Pancreas (tissue), 10 donors: Measurements from ENCODE around the gene NEO1. TPM values are rescaled to one million over a fixed set of nuclear protein-coding genes. Genes with fewer than 3 reads are reported as not detected.

Source experiments
- ATAC-seq, 4 donors: fragments of 200-7000 bp; cut with Tn5 transposase; one replicate each; pipeline versions ENCODE4 v1.8.0 to v1.9.1; 2020; ENCODE audit warnings: mild to moderate bottlenecking in 4 of 4, moderate library complexity in 4 of 4
- DNase-seq, 6 donors: peaks; one replicate each; pipeline ENCODE4 v3.0.0-alpha.2; 2020
- FAIRE-seq: peaks from 2 replicates; lab custom pipeline; 2012; peaks lifted over from hg19 to GRCh38; lab: Jason Lieb, UNC
- H3K27ac ChIP-seq, 4 donors: fragments of 200-600 bp; sonication (generic); 1 replicate in 3 of 4; 2 replicates in 1 of 4; pipeline versions ENCODE4 v1.5.0 to v1.8.0; 2020
- H3K27me3 ChIP-seq, 4 donors: fragments of 200-600 bp; one replicate each; pipeline ENCODE4 v1.8.0; 2021
- H3K36me3 ChIP-seq, 3 donors: fragments of 200-600 bp; sonication (generic) in 1 of 3; one replicate each; pipeline versions ENCODE4 v1.5.0 to v1.8.0; 2020 to 2021
- H3K4me1 ChIP-seq, 3 donors: fragments of 200-600 bp; one replicate each; pipeline ENCODE4 v1.8.0; 2021
- H3K4me3 ChIP-seq, 4 donors: fragments of 200-600 bp; sonication (generic) in 2 of 4; one replicate each; pipeline versions ENCODE4 v1.5.0 to v1.8.0; 2020 to 2021
- H3K9me3 ChIP-seq, 4 donors: fragments of 200-600 bp; one replicate each; pipeline ENCODE4 v1.8.0; 2021
- CTCF ChIP-seq, 4 donors: fragments of 200-600 bp; sonication (generic) in 3 of 4; IDR thresholded peaks; one replicate each; pipeline versions ENCODE4 v1.5.0 to v1.8.0; 2021; ENCODE audit warnings: antibody characterized with exemption in 4 of 4
- WGBS, 2 donors: extraction: QIAGEN DNeasy Blood & Tissue Kit; methylation state at CpG; one replicate each; pipeline ENCODE4 v1.1.7; 2013; 5-methylcytosine and 5-hydroxymethylcytosine counted together
- intact Hi-C, 3 donors: fragments of 100-400 bp; cut with DNase I; formaldehyde crosslinking; loops; one replicate each; pipeline versions ENCODE4 v1.11.1 to v1.14.2; 2022
- polyA plus RNA-seq, 2 donors: library from polyadenylated mRNA; stranded (reverse); fragments of 200-250 nt; gene quantifications; one replicate each; pipeline ENCODE4 v1.2.3, GENCODE V29; 2013
- total RNA-seq, 6 donors: library from RNA; stranded (reverse); fragmentation: NEBNext Ultra II Directional in 4 of 6; extraction: Animal tissue kit (Norgen Biotek cat#: 25700) in 4 of 6; gene quantifications; one replicate each; pipeline versions ENCODE4 v1.2.1 to v1.2.4, GENCODE V29; 2021 to 2023
- donor health status: healthy with polysubstance abuse.
- donor health status: DM: no; HTN: no; CAD: no; lungs with moderate emphysema.
- donor health status: DM: no; HTN: no; CAD: no.
- donor health status: control.
- donor health status: control.
- donor health status: Bipolar disorder and iron deficiency.
- donor health status: DM: yes; HTN: yes; CAD: no.
- donor health status: DM: no; HTN: no; CAD: no.
- donor health status: DM: no; HTN: no; CAD: no.
- donor health status: DM: yes; HTN: yes; CAD: no.

Gene NEO1
- total and polyA plus RNA-seq, 8 donors = 7.1 to 30.7 (median 19.6) TPM

GRCh38 chr15:73022161-73022560, 30.1 kb upstream of the NEO1 start:
- 79 to 85% methylated on average over 5 of the region's 5 CpGs for WGBS, 2 donors
- H3K9me3 ChIP-seq = no peaks in the 10 kb centered on the region
- H3K27ac ChIP-seq = no peak overlapping the region
- no peak overlapping the region for H3K4me3 ChIP-seq
- intact Hi-C loops = no loop called here
- no peak for FAIRE-seq
- no peaks in the 10 kb centered on the region for H3K27me3 ChIP-seq
- TF ChIP-seq CTCF (IDR thresholded peaks at IDR 0.05) = no peak
- no peak for DNase-seq
- H3K4me1 ChIP-seq = no peaks in the 10 kb centered on the region
- peak in 2 of 4 donors; percentile 40 to 62 for ATAC-seq
- no peaks in the 10 kb centered on the region for H3K36me3 ChIP-seq

GRCh38 chr15:73023071-73023470, 29.2 kb upstream of the NEO1 start:
- no peak for FAIRE-seq
- intact Hi-C loops = no loop called here
- Histone ChIP-seq H3K36me3 (no peaks in the 10 kb centered on the region), H3K4me1 (no peaks in the 10 kb centered on the region), H3K27ac (no peak overlapping the region), H3K27me3 (no peaks in the 10 kb centered on the region), H3K9me3 (no peaks in the 10 kb centered on the region), H3K4me3 (no peak overlapping the region)
- WGBS, 2 donors = 73 to 83% methylated on average over 3 of the region's 3 CpGs
- DNase-seq = no peak
- no peak for TF ChIP-seq CTCF (IDR thresholded peaks at IDR 0.05)
- no peak for ATAC-seq

DNA sequence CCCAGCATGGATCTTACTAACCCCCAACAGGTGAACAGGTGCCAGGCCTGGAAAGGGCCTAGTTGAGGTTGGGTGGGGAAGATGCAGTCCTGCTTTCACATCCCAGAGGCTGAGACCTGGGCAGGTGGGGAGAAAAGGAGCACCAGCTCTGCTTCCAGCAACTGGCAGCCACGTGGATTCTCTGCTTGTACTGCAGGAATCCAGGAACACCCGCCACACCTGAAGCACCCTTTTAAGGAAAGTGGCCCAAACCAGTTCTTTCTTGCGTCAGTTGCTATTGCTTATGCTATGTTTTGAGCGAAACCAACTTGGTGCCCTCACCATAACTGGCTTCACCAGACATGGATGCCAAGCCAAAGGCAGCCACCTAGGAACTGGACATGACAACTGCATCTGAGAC, 28.1 kb upstream of the NEO1 start:
- no peak for ATAC-seq
- Histone ChIP-seq H3K4me1 (no peaks in the 10 kb centered on the region), H3K36me3 (no peaks in the 10 kb centered on the region), H3K27me3 (no peaks in the 10 kb centered on the region), H3K27ac (no peak overlapping the region), H3K4me3 (no peak overlapping the region), H3K9me3 (no peaks in the 10 kb centered on the region)
- no peak for TF ChIP-seq CTCF (IDR thresholded peaks at IDR 0.05)
- intact Hi-C loops = no loop called here
- 86 to 91% methylated on average over 4 of the region's 4 CpGs for WGBS, 2 donors
- DNase-seq = no peak
- FAIRE-seq = no peak

DNA sequence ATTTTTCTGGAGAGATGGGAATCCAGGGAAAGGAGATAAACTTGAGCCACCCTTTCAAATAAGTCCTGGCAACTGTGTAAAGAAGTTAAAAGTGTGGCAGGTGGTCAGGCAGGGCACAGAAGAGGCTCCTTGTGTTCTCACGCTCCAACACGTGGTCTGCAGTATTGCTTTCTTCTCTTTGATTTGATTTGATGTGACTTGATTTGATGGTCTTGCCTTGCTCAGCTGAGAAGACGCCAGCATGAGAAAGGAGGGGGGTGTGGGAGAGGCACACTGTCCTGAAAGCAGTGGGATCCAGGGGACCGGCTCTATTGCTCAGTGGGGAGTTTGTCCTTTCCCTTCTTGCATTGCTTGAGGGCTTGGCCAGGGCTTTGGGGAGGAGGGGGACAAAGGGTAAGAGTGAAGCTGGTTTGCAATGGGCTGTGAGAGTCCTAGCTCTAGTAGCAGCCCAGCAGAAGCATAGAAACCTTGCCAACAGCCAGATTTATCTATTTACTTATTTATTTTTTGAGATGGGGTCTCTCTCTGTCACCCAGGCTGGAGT, 25.7 kb upstream of the NEO1 start:
- no peak for TF ChIP-seq CTCF (IDR thresholded peaks at IDR 0.05)
- Histone ChIP-seq H3K4me1 (no peaks in the 10 kb centered on the region), H3K9me3 (no peaks in the 10 kb centered on the region), H3K36me3 (no peaks in the 10 kb centered on the region), H3K27ac (no peak overlapping the region), H3K4me3 (no peak overlapping the region), H3K27me3 (no peaks in the 10 kb centered on the region)
- WGBS, 2 donors = 37 to 39% methylated on average over 4 of the region's 4 CpGs
- intact Hi-C loops = no loop called here
- FAIRE-seq (no peak), ATAC-seq (no peak), DNase-seq (no peak)

- 93 to 98% methylated on average over 6 of the region's 6 CpGs for WGBS, 2 donors
- no peak for DNase-seq
- Histone ChIP-seq H3K27ac (no peak overlapping the region), H3K4me3 (no peak overlapping the region), H3K36me3 (no peaks in the 10 kb centered on the region), H3K27me3 (no peaks in the 10 kb centered on the region), H3K4me1 (no peaks in the 10 kb centered on the region), H3K9me3 (no peaks in the 10 kb centered on the region)
- TF ChIP-seq CTCF (IDR thresholded peaks at IDR 0.05) = no peak
- no peak for ATAC-seq
- no peak for FAIRE-seq
- intact Hi-C loops = no loop called here
Measured at GRCh38 chr15:73028031-73028430, 24.2 kb upstream of the NEO1 start.
